ENCODE measurements around the gene USF3.

DNA sequence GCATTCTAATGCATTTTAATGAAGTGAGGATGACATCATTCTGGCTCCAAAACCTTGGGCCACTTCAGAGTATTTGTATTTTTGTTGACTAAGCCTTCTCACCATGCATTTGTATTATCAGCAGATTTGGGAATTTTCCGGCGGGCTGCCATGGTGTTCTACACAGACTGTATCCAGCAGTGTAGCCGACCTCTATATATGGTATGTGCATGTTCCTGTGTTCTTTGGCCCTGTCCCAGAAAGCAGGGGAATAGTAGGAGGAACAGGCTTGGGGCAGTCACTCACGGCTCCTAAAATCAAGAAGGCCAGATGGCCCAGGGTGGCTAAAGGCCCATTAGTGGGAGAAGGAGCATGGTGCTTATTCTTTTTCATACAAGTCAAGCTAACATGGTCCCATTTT is 80.5 kb downstream of the USF3 start:
- no peak for TF ChIP-seq POLR2A (IDR thresholded peaks at IDR 0.05; ENCODE audit: control extremely low read depth in 1 of 2, low read depth in 2 of 2, low read length in 2 of 2)
- TF ChIP-seq, protein P1, sequence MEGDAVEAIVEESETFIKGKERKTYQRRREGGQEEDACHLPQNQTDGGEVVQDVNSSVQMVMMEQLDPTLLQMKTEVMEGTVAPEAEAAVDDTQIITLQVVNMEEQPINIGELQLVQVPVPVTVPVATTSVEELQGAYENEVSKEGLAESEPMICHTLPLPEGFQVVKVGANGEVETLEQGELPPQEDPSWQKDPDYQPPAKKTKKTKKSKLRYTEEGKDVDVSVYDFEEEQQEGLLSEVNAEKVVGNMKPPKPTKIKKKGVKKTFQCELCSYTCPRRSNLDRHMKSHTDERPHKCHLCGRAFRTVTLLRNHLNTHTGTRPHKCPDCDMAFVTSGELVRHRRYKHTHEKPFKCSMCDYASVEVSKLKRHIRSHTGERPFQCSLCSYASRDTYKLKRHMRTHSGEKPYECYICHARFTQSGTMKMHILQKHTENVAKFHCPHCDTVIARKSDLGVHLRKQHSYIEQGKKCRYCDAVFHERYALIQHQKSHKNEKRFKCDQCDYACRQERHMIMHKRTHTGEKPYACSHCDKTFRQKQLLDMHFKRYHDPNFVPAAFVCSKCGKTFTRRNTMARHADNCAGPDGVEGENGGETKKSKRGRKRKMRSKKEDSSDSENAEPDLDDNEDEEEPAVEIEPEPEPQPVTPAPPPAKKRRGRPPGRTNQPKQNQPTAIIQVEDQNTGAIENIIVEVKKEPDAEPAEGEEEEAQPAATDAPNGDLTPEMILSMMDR (IDR thresholded peaks at IDR 0.05; ENCODE audit: control extremely low read depth in 1 of 3, insufficient read depth in 1 of 3, low read depth in 1 of 3, low read length in 3 of 3) = no peak
- TF ChIP-seq SUZ12 (IDR thresholded peaks at IDR 0.05; ENCODE audit: low read length) = no peak
- no peak for TF ChIP-seq RXRA (IDR thresholded peaks at IDR 0.05; ENCODE audit: insufficient read depth, low read depth, low read length)
- no peak for TF ChIP-seq EGR1 (IDR thresholded peaks at IDR 0.05; ENCODE audit: borderline replicate concordance, low read depth, low read length)
- no peak for TF ChIP-seq EZH2 (IDR thresholded peaks at IDR 0.05; ENCODE audit: low read depth, low read length, severe bottlenecking)
- no peak for TF ChIP-seq CHD7 (IDR thresholded peaks at IDR 0.05; ENCODE audit: insufficient replicate concordance, low read length)
- no peak for TF ChIP-seq JUN (IDR thresholded peaks at IDR 0.05; ENCODE audit: low read depth, low read length)

Measured in H1 (cell line).